ENCODE measurements around the gene LRPPRC.
"Not testable (repeated sequence)": the region's sequence is repeated elsewhere in the genome, so short reads cannot be mapped to it uniquely, and the experiment has no call there.

- not testable (repeated sequence) for TF ChIP-seq POLR2A (IDR thresholded peaks at IDR 0.05; ENCODE audit: low read depth, low read length); CTCF (IDR thresholded peaks at IDR 0.05; ENCODE audit: extremely low read depth in 1 of 2, insufficient read depth in 1 of 2, low read depth in 1 of 2, low read length in 2 of 2); POLR2AphosphoS5 (IDR thresholded peaks at IDR 0.05; ENCODE audit: insufficient read depth, low read depth, low read length); GATA2 (IDR thresholded peaks at IDR 0.05; ENCODE audit: insufficient read depth, insufficient read length, low read depth, low read length); FOS (IDR thresholded peaks at IDR 0.05; ENCODE audit: borderline replicate concordance, insufficient read depth, low read length); EZH2 (IDR thresholded peaks at IDR 0.05; ENCODE audit: borderline replicate concordance, low read depth, low read length, severe bottlenecking)
- TF ChIP-seq, protein P1, sequence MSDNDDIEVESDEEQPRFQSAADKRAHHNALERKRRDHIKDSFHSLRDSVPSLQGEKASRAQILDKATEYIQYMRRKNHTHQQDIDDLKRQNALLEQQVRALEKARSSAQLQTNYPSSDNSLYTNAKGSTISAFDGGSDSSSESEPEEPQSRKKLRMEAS (IDR thresholded peaks at IDR 0.05; ENCODE audit: insufficient read depth, insufficient read length), result not testable (repeated sequence)
Observed at GRCh38 chr2:44013205-44013604, 17.4 kb upstream of the LRPPRC start.
